ENCODE results near the gene TMEM80.

The TMEM80 gene

GRCh38 chr11:727859-728748 is 32.5 kb downstream of the TMEM80 start (continued):
- no peak for TF ChIP-seq RBAK (tag by site-specific recombination; IDR thresholded peaks at IDR 0.05)
- TF ChIP-seq ZNF837 (tag by site-specific recombination; IDR thresholded peaks at IDR 0.05), result no peak
- TF ChIP-seq ZNF530 (tag by site-specific recombination; IDR thresholded peaks at IDR 0.05; ENCODE audit: low read depth), result no peak
- TF ChIP-seq ZNF274 (IDR thresholded peaks at IDR 0.05; ENCODE audit: low read length), result no peak
- TF ChIP-seq ZNF274 (tag by site-specific recombination; IDR thresholded peaks at IDR 0.05; ENCODE audit: borderline replicate concordance), result no peak
- no peak for TF ChIP-seq ZNF560 (tag by site-specific recombination; IDR thresholded peaks at IDR 0.05; ENCODE audit: borderline replicate concordance)
- TF ChIP-seq ZBTB49 (tag by site-specific recombination; IDR thresholded peaks at IDR 0.05; ENCODE audit: low read depth), result no peak
- TF ChIP-seq ZNF37A (tag by site-specific recombination; IDR thresholded peaks at IDR 0.05), result no peak
- TF ChIP-seq ZNF514 (tag by site-specific recombination; IDR thresholded peaks at IDR 0.05), result no peak
- TF ChIP-seq ZNF292 (tag by site-specific recombination; IDR thresholded peaks at IDR 0.05; ENCODE audit: borderline replicate concordance, low read depth), result no peak
- TF ChIP-seq, protein P1, sequence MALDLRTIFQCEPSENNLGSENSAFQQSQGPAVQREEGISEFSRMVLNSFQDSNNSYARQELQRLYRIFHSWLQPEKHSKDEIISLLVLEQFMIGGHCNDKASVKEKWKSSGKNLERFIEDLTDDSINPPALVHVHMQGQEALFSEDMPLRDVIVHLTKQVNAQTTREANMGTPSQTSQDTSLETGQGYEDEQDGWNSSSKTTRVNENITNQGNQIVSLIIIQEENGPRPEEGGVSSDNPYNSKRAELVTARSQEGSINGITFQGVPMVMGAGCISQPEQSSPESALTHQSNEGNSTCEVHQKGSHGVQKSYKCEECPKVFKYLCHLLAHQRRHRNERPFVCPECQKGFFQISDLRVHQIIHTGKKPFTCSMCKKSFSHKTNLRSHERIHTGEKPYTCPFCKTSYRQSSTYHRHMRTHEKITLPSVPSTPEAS (tag by site-specific recombination; IDR thresholded peaks at IDR 0.05), result no peak
- TF ChIP-seq, protein P2, sequence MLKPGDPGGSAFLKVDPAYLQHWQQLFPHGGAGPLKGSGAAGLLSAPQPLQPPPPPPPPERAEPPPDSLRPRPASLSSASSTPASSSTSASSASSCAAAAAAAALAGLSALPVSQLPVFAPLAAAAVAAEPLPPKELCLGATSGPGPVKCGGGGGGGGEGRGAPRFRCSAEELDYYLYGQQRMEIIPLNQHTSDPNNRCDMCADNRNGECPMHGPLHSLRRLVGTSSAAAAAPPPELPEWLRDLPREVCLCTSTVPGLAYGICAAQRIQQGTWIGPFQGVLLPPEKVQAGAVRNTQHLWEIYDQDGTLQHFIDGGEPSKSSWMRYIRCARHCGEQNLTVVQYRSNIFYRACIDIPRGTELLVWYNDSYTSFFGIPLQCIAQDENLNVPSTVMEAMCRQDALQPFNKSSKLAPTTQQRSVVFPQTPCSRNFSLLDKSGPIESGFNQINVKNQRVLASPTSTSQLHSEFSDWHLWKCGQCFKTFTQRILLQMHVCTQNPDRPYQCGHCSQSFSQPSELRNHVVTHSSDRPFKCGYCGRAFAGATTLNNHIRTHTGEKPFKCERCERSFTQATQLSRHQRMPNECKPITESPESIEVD (tag by site-specific recombination; IDR thresholded peaks at IDR 0.05), result no peak
- peak; percentile 58; the same call in 1 of the 2 replicates for TF ChIP-seq KLF8 (tag by site-specific recombination; IDR thresholded peaks at IDR 0.05)
- TF ChIP-seq, protein P3, sequence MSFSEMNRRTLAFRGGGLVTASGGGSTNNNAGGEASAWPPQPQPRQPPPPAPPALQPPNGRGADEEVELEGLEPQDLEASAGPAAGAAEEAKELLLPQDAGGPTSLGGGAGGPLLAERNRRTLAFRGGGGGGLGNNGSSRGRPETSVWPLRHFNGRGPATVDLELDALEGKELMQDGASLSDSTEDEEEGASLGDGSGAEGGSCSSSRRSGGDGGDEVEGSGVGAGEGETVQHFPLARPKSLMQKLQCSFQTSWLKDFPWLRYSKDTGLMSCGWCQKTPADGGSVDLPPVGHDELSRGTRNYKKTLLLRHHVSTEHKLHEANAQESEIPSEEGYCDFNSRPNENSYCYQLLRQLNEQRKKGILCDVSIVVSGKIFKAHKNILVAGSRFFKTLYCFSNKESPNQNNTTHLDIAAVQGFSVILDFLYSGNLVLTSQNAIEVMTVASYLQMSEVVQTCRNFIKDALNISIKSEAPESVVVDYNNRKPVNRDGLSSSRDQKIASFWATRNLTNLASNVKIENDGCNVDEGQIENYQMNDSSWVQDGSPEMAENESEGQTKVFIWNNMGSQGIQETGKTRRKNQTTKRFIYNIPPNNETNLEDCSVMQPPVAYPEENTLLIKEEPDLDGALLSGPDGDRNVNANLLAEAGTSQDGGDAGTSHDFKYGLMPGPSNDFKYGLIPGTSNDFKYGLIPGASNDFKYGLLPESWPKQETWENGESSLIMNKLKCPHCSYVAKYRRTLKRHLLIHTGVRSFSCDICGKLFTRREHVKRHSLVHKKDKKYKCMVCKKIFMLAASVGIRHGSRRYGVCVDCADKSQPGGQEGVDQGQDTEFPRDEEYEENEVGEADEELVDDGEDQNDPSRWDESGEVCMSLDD (tag by site-specific recombination; IDR thresholded peaks at IDR 0.05), result peak; percentile 59
- no peak for TF ChIP-seq BCL11B (tag by site-specific recombination; IDR thresholded peaks at IDR 0.05; ENCODE audit: low read depth)
- TF ChIP-seq ZBTB20 (tag by site-specific recombination; IDR thresholded peaks at IDR 0.05), result no peak
- TF ChIP-seq ZNF404 (tag by site-specific recombination; IDR thresholded peaks at IDR 0.05), result no peak
- TF ChIP-seq ZNF629 (tag by site-specific recombination; IDR thresholded peaks at IDR 0.05), result peak; percentile 32; the same call in 1 of the 2 replicates
- TF ChIP-seq ZNF785 (tag by site-specific recombination; IDR thresholded peaks at IDR 0.05), result no peak
- TF ChIP-seq ZNF704 (tag by site-specific recombination; IDR thresholded peaks at IDR 0.05), result no peak
- no peak for TF ChIP-seq ZNF311 (tag by site-specific recombination; IDR thresholded peaks at IDR 0.05; ENCODE audit: borderline replicate concordance)
- no peak for TF ChIP-seq ELK4 (IDR thresholded peaks at IDR 0.05; ENCODE audit: borderline replicate concordance, low read depth, low read length)
- TF ChIP-seq ZNF658 (tag by site-specific recombination; IDR thresholded peaks at IDR 0.05), result no peak
- no peak for TF ChIP-seq PRDM1 (tag by site-specific recombination; IDR thresholded peaks at IDR 0.05)
- TF ChIP-seq ZFHX2 (tag by site-specific recombination; conservative IDR thresholded peaks at IDR 0.05), result peak; percentile 86
- TF ChIP-seq, protein P4, sequence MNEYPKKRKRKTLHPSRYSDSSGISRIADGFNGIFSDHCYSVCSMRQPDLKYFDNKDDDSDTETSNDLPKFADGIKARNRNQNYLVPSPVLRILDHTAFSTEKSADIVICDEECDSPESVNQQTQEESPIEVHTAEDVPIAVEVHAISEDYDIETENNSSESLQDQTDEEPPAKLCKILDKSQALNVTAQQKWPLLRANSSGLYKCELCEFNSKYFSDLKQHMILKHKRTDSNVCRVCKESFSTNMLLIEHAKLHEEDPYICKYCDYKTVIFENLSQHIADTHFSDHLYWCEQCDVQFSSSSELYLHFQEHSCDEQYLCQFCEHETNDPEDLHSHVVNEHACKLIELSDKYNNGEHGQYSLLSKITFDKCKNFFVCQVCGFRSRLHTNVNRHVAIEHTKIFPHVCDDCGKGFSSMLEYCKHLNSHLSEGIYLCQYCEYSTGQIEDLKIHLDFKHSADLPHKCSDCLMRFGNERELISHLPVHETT (tag by site-specific recombination; IDR thresholded peaks at IDR 0.05), result no peak
- peak; percentile 38 for TF ChIP-seq SP2 (tag by site-specific recombination; IDR thresholded peaks at IDR 0.05)
- TF ChIP-seq ZNF366 (tag by site-specific recombination; conservative IDR thresholded peaks at IDR 0.05), result no peak
